Adrenal gland (tissue), 5 donors: Measurements from ENCODE around the gene ATP7A.

ENCODE experiments used
- CTCF ChIP-seq, 6 experiments: fragments of 450-650 bp in 4 of 6; fragments of 200-600 bp in 2 of 6; sonication (generic) in 1 of 6; IDR thresholded peaks; 1 replicate in 5 of 6; 2 replicates in 1 of 6; pipeline versions ENCODE4 v1.5.1 to v1.8.0; 2016 to 2021; ENCODE audit warnings: antibody characterized with exemption in 6 of 6, mild to moderate bottlenecking in 2 of 6, moderate library complexity in 1 of 6
- POLR2A ChIP-seq, 2 donors: fragments of 450-650 bp; IDR thresholded peaks; one replicate each; pipeline ENCODE4 v1.6.1; 2017; ENCODE audit warnings: antibody characterized with exemption in 2 of 2, mild to moderate bottlenecking in 2 of 2, moderate library complexity in 1 of 2
- donor health status: DM: no; HTN: no; CAD: no.

DNA sequence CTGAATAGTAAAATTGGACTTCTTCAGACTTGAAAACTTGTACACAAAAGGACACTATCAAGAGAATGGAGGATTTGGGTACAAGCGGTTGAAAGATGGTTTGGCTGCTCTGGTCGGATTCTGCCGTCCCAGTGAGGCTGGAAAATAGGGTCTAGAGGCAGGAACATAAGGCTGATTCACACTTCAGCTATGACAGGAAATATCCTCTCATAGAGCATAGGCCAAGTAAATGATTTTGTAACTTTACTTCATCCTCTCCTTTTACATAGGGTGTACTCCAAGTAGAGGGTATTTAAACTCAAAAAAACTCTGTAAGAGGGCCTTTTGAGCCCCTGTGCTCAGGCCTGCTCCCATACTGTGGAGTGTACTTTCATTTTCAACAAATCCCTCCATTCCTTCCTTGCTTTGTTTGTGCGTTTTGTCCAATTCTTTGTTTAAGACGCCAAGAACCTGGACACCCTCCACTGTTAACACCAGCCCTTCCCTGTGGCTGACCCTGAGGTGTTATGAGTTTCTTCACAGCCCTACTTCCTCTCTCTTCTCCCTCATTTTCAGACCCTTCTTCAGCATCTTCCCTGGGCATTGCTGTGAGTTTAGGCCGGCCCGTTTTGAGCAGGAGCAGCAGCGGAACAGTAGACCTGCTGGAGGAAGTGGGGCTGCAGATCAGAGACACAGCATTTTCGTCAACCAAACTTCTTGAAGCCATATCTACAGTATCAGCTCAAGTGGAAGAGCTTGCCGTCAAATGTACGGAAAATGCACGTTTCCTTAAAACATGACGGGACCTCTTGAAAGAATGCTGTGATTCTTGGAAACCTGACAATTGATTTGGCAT lies 51.8 kb downstream of the ATP7A start:
- no peak for TF ChIP-seq CTCF (IDR thresholded peaks at IDR 0.05)
- no peak for TF ChIP-seq POLR2A (IDR thresholded peaks at IDR 0.05)
